HG02678 (cell line): ENCODE results near the gene MRPS27.
"Not testable (repeated sequence)": the region's sequence is repeated elsewhere in the genome, so short reads cannot be mapped to it uniquely, and the experiment has no call there.

ENCODE experiments used
- ATAC-seq: cut with Tn5 transposase; IDR thresholded peaks from one replicate; pipeline ENCODE4 v1.9.1; 2021; ENCODE audit warnings: mild to moderate bottlenecking, moderate library complexity; ENCODE audit not compliant: unreplicated experiment

The MRPS27 gene

GRCh38 chr5:72177538-72177937 is 142.5 kb downstream of the MRPS27 start:
- ATAC-seq, result peak; percentile 90

GRCh38 chr5:72172786-72173185 is 147.3 kb downstream of the MRPS27 start:
- no peak for ATAC-seq

- ATAC-seq, result no peak
Observed at GRCh38 chr5:72171667-72172066, 148.4 kb downstream of the MRPS27 start.

GRCh38 chr5:72171181-72171580 is 148.9 kb downstream of the MRPS27 start:
- not testable (repeated sequence) for ATAC-seq

- no peak for ATAC-seq
Observed at GRCh38 chr5:72170101-72170500, 149.9 kb downstream of the MRPS27 start.
